Mesenchymal stem cell (in vitro differentiated cells and primary cell): ENCODE results near the gene SLIT3.

ENCODE experiments used
- DNase-seq: peaks from one replicate; pipeline ENCODE4 v3.0.0-alpha.2; 2013
- H2AFZ ChIP-seq: one replicate; pipeline ENCODE4 v1.6.1; 2013; ENCODE audit warnings: low read depth, mild to moderate bottlenecking, control low read depth, inconsistent platforms, low read length, moderate library complexity
- H2AK5ac ChIP-seq: 2 replicates; pipeline ENCODE4 v1.6.1; 2013; ENCODE audit warnings: low read length, moderate library complexity, mild to moderate bottlenecking, inconsistent platforms; ENCODE audit not compliant: severe bottlenecking
- H2BK120ac ChIP-seq: one replicate; pipeline ENCODE4 v1.6.1; 2013; ENCODE audit warnings: low read depth, mild to moderate bottlenecking, inconsistent platforms, low read length, moderate library complexity
- H2BK12ac ChIP-seq, 2 experiments: one replicate each; pipeline ENCODE4 v1.6.1; 2013; ENCODE audit warnings: inconsistent platforms in 2 of 2, low read length in 2 of 2, mild to moderate bottlenecking in 2 of 2, moderate library complexity in 2 of 2, control low read depth in 1 of 2
- H2BK15ac ChIP-seq: one replicate; pipeline ENCODE4 v1.6.1; 2013; ENCODE audit warnings: mild to moderate bottlenecking, low read depth, inconsistent platforms; ENCODE audit not compliant: poor library complexity, severe bottlenecking
- H2BK5ac ChIP-seq: 2 replicates; pipeline ENCODE4 v1.6.1; 2013; ENCODE audit warnings: low read depth, mild to moderate bottlenecking, low read length, control low read depth, inconsistent platforms; ENCODE audit not compliant: poor library complexity, severe bottlenecking
- H3K14ac ChIP-seq, 2 experiments: one replicate each; pipeline ENCODE4 v1.6.1; 2013; ENCODE audit warnings: inconsistent platforms in 2 of 2, low read length in 2 of 2, control low read depth in 1 of 2, mild to moderate bottlenecking in 1 of 2, moderate library complexity in 1 of 2
- H3K18ac ChIP-seq, 2 experiments: one replicate each; pipeline ENCODE4 v1.6.1; 2013; ENCODE audit warnings: inconsistent platforms in 2 of 2, low read length in 2 of 2, control low read depth in 1 of 2, low read depth in 1 of 2, mild to moderate bottlenecking in 1 of 2
- H3K23ac ChIP-seq, 2 experiments: one replicate each; pipeline ENCODE4 v1.6.1; 2013; ENCODE audit warnings: inconsistent platforms in 2 of 2, low read length in 2 of 2, mild to moderate bottlenecking in 2 of 2, moderate library complexity in 2 of 2, control low read depth in 1 of 2
- H3K27ac ChIP-seq: 2 replicates; pipeline ENCODE4 v1.5.1; 2013; ENCODE audit warnings: mild to moderate bottlenecking, moderate library complexity, low read length, control low read depth, inconsistent platforms; ENCODE audit not compliant: poor library complexity, severe bottlenecking
- H3K27me3 ChIP-seq, 2 experiments: 2 replicates each; pipeline versions ENCODE4 v1.6.1 to v1.7.0; 2013; ENCODE audit warnings: low read length in 2 of 2, mild to moderate bottlenecking in 2 of 2, moderate library complexity in 2 of 2, control low read depth in 1 of 2, inconsistent platforms in 1 of 2; ENCODE audit not compliant: control insufficient read depth in 1 of 2, insufficient read depth in 1 of 2
- H3K36me3 ChIP-seq, 2 experiments: 2 replicates each; pipeline versions ENCODE4 v1.6.1 to v1.7.0; 2013; ENCODE audit warnings: low read length in 2 of 2, control low read depth in 1 of 2, inconsistent platforms in 1 of 2, low read depth in 1 of 2, mild to moderate bottlenecking in 1 of 2; ENCODE audit not compliant: insufficient read depth in 2 of 2, control insufficient read depth in 1 of 2
- H3K4ac ChIP-seq, 2 experiments: one replicate each; pipeline ENCODE4 v1.6.1; 2013; ENCODE audit warnings: inconsistent platforms in 2 of 2, low read length in 2 of 2, mild to moderate bottlenecking in 2 of 2, moderate library complexity in 2 of 2, control low read depth in 1 of 2, low read depth in 1 of 2
- H3K4me1 ChIP-seq: 2 replicates; pipeline ENCODE4 v1.6.1; 2013; ENCODE audit warnings: low read depth, low read length, control low read depth; ENCODE audit not compliant: control insufficient read depth, insufficient read depth
- H3K4me2 ChIP-seq: 2 replicates; pipeline ENCODE4 v1.6.1; 2013; ENCODE audit warnings: low read length, mild to moderate bottlenecking, inconsistent platforms; ENCODE audit not compliant: poor library complexity, severe bottlenecking
- H3K4me3 ChIP-seq, 2 experiments: 2 replicates each; pipeline versions ENCODE4 v1.5.1 to v1.7.0; 2013; ENCODE audit warnings: low read length in 2 of 2, mild to moderate bottlenecking in 2 of 2, control low read depth in 1 of 2, low read depth in 1 of 2; ENCODE audit not compliant: insufficient read depth in 1 of 2
- H3K79me1 ChIP-seq: replicated peaks from 2 replicates; pipeline ENCODE4 v1.6.1; 2013; ENCODE audit warnings: mild to moderate bottlenecking, control low read depth, low read length, inconsistent platforms; ENCODE audit not compliant: poor library complexity, severe bottlenecking
- H3K9ac ChIP-seq: 2 replicates; pipeline ENCODE4 v1.7.0; 2013; ENCODE audit warnings: mild to moderate bottlenecking, low read length, moderate library complexity
- H3K9me3 ChIP-seq: 2 replicates; pipeline ENCODE4 v1.7.0; 2013; ENCODE audit warnings: mild to moderate bottlenecking, low read length; ENCODE audit not compliant: control insufficient read depth
- H4K8ac ChIP-seq: one replicate; pipeline ENCODE4 v1.6.1; 2013; ENCODE audit warnings: inconsistent platforms, mild to moderate bottlenecking, low read length, moderate library complexity
- H4K91ac ChIP-seq: one replicate; pipeline ENCODE4 v1.6.1; 2013; ENCODE audit warnings: mild to moderate bottlenecking, low read length, inconsistent platforms
- WGBS: methylation state at CpG from one replicate; pipeline ENCODE4 v1.1.7; 2013; ENCODE audit warnings: mixed read lengths; 5-methylcytosine and 5-hydroxymethylcytosine counted together

SLIT3 gene

DNA sequence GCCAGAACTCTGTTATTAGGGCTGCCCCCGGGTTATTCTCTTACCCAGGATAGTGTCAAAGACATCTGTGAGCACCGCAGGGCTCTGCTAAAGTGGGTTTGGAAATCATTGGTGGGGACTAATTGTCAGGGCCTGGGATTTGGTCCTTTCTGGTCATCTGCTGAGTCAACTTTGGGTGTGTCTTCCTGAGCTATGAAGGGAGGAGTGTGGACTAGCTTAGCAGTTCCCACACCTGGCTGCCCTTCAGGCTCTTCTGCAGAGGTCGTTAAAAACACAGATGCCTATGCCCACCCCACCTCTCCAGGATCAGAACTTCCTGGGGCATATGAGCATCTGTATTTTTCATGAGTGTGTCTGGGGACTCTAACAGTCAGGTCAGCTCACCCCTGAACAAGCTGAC lies 352.2 kb downstream of the SLIT3 start:
- H3K18ac ChIP-seq = no peak overlapping the region
- no peak overlapping the region for H3K9ac ChIP-seq
- H2BK5ac ChIP-seq = no peak overlapping the region
- no peak overlapping the region for H3K23ac ChIP-seq
- H3K79me1 ChIP-seq = no peaks in the 10 kb centered on the region
- H2BK120ac ChIP-seq = no peak overlapping the region
- H4K91ac ChIP-seq = no peak overlapping the region
- H3K4me3 ChIP-seq = no peak overlapping the region
- H3K14ac ChIP-seq = no peak overlapping the region
- WGBS = 74% methylated on average over 3 of the region's 3 CpGs
- no peak overlapping the region for H3K4me2 ChIP-seq
- no peak overlapping the region for H4K8ac ChIP-seq
- H3K9me3 ChIP-seq = no peaks in the 10 kb centered on the region
- H3K27me3 ChIP-seq = no peaks in the 10 kb centered on the region
- H3K4ac ChIP-seq = no peak overlapping the region
- H2BK12ac ChIP-seq = no peak overlapping the region
- H3K36me3 ChIP-seq = peaks cover 0 to 4% of the 10 kb centered on the region in 2 experiments
- no peak overlapping the region for H2AFZ ChIP-seq
- no peak overlapping the region for H3K27ac ChIP-seq
- H2AK5ac ChIP-seq = no peak overlapping the region
- no peak for DNase-seq
- H3K4me1 ChIP-seq = no peaks in the 10 kb centered on the region
- H2BK15ac ChIP-seq = no peak overlapping the region

DNA sequence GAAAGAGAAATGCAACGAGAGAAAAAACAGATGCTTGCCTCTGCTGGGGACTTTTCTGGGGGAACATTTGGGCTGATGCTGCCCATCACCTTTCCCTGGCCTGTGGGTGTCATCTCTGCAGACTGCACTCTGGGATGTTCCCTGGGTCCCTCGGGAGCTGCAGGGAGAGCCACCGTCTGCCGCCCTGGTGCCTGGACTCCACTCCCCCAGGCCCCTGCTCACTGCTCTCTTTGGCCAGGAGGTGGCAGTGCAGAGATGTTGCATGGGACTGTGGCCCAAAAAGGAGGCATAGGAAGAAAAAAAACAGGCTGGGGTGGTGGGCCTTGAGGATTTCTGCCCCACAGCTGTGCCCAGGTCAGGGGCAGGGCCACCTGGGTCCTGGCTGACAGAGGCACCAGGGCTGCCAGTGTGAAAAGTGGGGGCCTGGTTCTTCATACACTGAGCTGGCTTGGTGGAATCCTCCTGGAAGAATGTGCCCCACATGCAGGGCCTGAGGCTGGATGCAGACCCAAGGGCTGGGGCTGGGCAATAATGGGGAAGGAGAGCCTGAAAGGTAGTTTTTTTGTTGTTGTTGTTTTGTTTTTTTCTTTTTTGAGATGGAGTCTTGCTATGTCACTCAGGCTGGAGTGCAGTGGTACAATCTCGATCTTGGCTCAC lies 353.6 kb downstream of the SLIT3 start:
- H3K36me3 ChIP-seq = no peaks in the 10 kb centered on the region

DNA sequence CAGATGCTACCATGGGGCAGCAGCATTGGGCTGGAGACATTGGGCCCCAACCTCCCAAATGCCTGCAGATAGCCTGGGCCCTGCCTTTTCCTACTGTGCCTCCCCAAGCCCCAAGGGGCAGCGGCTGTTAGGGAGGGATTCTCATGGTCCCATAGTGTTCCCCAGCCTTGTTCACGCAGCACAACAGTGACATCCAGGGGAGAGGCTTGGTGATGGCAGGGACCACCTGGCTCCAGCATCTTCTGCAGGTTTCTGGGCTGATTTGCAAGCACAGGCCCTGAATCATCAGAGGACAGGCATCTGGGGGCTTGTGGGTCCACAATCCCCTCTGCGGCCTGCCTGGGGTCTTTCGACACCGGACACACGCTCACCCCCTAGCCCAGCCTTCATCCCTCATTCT lies 354.6 kb downstream of the SLIT3 start:
- 80% methylated on average over 6 of the region's 6 CpGs for WGBS
- Histone ChIP-seq H3K18ac (no peak overlapping the region), H3K4me3 (no peak overlapping the region)

More for the DNA sequence above, 353.6 kb downstream of the SLIT3 start:
- Histone ChIP-seq H3K4me1 (no peaks in the 10 kb centered on the region), H2AFZ (no peak overlapping the region), H3K4ac (no peak overlapping the region), H2BK12ac (no peak overlapping the region), H3K23ac (no peak overlapping the region), H3K14ac (no peak overlapping the region), H2BK120ac (no peak overlapping the region), H3K27me3 (no peaks in the 10 kb centered on the region), H3K9me3 (no peaks in the 10 kb centered on the region), H3K79me1 (no peaks in the 10 kb centered on the region), H2BK5ac (no peak overlapping the region), H3K18ac (no peak overlapping the region), H3K4me3 (no peak overlapping the region), H4K91ac (no peak overlapping the region), H2AK5ac (no peak overlapping the region), H4K8ac (no peak overlapping the region), H3K9ac (peak overlapping the region; percentile 5), H2BK15ac (no peak overlapping the region), H3K4me2 (no peak overlapping the region), H3K27ac (no peak overlapping the region)
- peak; percentile 58 for DNase-seq
- 26% methylated on average over 5 of the region's 5 CpGs for WGBS

DNA sequence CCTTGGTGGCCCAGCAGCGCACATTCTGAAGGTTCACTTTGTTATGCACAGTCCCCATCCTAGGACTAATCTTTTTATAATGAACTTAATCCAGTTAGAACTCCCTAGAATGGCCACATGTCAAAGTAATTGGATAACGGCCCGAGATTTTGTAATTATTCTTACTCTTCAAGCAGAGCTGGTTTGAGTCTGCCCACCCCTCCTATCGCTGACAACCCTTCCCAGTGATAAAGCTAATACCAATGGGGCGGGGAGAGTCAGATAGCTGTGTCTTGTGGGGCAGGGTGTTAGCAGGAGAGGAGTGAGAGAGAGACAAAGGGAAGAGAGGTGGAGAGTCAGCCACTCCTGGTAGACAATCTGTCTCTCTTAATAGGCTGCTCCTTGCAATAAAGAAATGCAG lies 356.9 kb downstream of the SLIT3 start:
- no peak overlapping the region for H2AK5ac ChIP-seq
- no peak overlapping the region for H4K8ac ChIP-seq
- no peak overlapping the region for H2BK120ac ChIP-seq
- no peak overlapping the region for H2BK15ac ChIP-seq
- no peaks in the 10 kb centered on the region for H3K4me1 ChIP-seq
- H3K23ac ChIP-seq = no peak overlapping the region
- H3K14ac ChIP-seq = no peak overlapping the region
- 62% methylated on average over 2 of the region's 5 CpGs for WGBS
- no peak overlapping the region for H3K4ac ChIP-seq
- no peak overlapping the region for H2AFZ ChIP-seq
- H3K9me3 ChIP-seq = no peaks in the 10 kb centered on the region
- H3K4me2 ChIP-seq = no peak overlapping the region
- H3K79me1 ChIP-seq = no peaks in the 10 kb centered on the region
- no peaks in the 10 kb centered on the region for H3K27me3 ChIP-seq
- no peak overlapping the region for H3K18ac ChIP-seq
- no peak for DNase-seq
- H3K4me3 ChIP-seq = no peak overlapping the region
- no peak overlapping the region for H4K91ac ChIP-seq
- no peak overlapping the region for H3K27ac ChIP-seq
- no peak overlapping the region for H2BK5ac ChIP-seq
- no peak overlapping the region for H2BK12ac ChIP-seq
- peaks cover 0 to 2% of the 10 kb centered on the region in 2 experiments for H3K36me3 ChIP-seq
- no peak overlapping the region for H3K9ac ChIP-seq

More for the DNA sequence above, 354.6 kb downstream of the SLIT3 start:
- H2AK5ac ChIP-seq = no peak overlapping the region
- H4K8ac ChIP-seq = no peak overlapping the region
- no peak for DNase-seq
- no peak overlapping the region for H3K27ac ChIP-seq
- no peak overlapping the region for H3K23ac ChIP-seq
- no peak overlapping the region for H3K14ac ChIP-seq
- no peak overlapping the region for H3K4me2 ChIP-seq
- no peak overlapping the region for H2BK120ac ChIP-seq
- H3K9me3 ChIP-seq = no peaks in the 10 kb centered on the region
- H2AFZ ChIP-seq = no peak overlapping the region
- no peak overlapping the region for H3K9ac ChIP-seq
- no peaks in the 10 kb centered on the region for H3K79me1 ChIP-seq
- no peak overlapping the region for H2BK5ac ChIP-seq
- H2BK15ac ChIP-seq = no peak overlapping the region
- H3K27me3 ChIP-seq = no peaks in the 10 kb centered on the region
- H3K4me1 ChIP-seq = no peaks in the 10 kb centered on the region
- H3K36me3 ChIP-seq = no peaks in the 10 kb centered on the region
- H3K4ac ChIP-seq = no peak overlapping the region
- no peak overlapping the region for H4K91ac ChIP-seq
- H2BK12ac ChIP-seq = no peak overlapping the region
